Stimulated activated CD4-positive, alpha-beta T cell treated with anti-CD3 and anti-CD28 coated beads, Interleukin-15, amount 100 ng/mL, for 1 hour (primary cell): Measurements from ENCODE around the gene HOMER3.

ENCODE experiments used
- DNase-seq, 2 donors: peaks; one replicate each; pipeline ENCODE4 v3.0.0-alpha.2; 2020; ENCODE audit warnings: low read depth in 1 of 2, low spot score in 1 of 2

Gene HOMER3

GRCh38 chr19:18940769-18941627 lies at the start of gene HOMER3:
Gene HOMER3 (minus strand): TSS chr19:18941217. CDS start chr19:18938982, 2,235 bp downstream.
- peak; percentile 55 to 75 for DNase-seq

- no peak for DNase-seq
These were observed 49.2 kb upstream of the HOMER3 start for GRCh38 chr19:18990128-18990708.

GRCh38 chr19:18989316-18989715 lies 48.3 kb upstream of the HOMER3 start:
- no peak for DNase-seq

- DNase-seq: no peak
These were observed 46.4 kb upstream of the HOMER3 start for GRCh38 chr19:18987456-18987855.

DNA sequence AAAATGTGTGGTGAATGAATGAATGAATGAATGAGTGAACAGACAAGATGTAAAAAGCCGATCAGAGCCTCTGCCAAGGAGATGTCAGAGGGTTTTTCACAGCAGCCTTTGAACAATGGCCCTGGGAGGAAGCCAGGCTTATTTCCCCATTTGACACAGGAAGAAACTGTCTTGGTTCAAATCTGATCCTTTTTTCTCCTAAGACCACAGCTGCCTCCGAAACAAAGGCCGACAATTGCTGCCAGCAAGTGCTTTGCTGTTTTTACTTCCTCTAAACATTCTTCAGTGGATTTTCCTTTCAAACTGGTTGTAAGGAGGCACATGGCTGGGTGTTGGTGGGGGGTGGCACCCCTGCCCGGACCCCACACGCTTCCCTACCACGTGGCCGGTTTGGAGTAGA lies 44.2 kb upstream of the HOMER3 start:
- DNase-seq: no peak

DNA sequence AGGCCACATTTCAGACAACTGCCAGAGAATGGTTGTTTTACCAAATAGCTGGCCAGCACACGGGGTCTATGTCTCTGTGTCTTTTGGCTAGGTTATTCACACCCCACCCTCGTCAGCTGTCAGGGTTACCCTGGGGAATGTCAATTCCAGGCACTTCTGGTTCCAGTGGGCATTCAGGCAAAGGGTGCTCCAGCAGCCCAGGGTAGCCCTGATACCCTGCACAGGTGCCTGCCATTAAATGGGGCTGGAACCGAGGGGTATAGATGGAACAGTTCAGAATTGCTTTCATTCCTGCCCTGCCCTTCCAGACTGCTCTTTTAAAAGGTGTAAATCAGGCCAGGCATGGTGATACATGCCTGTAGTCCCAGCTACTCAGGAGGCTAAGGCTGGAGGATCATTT lies 43.2 kb upstream of the HOMER3 start:
- no peak for DNase-seq

DNA sequence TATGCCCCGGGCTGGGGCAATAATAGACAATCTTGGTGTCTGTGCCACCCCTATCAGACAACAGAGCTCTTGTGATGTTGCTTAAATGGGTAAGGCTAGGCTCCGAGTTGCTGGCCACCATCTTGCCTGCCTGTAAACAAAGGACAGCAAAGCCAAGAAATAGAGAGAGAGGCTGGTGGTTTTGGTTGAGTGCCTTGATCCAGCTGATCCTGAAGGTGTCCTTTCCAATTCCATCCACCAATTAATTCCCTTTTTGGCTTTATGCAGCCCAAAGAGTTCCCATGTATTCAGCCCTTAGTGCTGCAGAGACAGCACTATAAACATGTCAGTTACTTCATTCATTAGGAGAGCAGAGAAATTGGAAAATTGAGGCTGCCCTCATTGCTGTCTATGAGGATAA lies 41.7 kb upstream of the HOMER3 start:
- DNase-seq: no peak

DNA sequence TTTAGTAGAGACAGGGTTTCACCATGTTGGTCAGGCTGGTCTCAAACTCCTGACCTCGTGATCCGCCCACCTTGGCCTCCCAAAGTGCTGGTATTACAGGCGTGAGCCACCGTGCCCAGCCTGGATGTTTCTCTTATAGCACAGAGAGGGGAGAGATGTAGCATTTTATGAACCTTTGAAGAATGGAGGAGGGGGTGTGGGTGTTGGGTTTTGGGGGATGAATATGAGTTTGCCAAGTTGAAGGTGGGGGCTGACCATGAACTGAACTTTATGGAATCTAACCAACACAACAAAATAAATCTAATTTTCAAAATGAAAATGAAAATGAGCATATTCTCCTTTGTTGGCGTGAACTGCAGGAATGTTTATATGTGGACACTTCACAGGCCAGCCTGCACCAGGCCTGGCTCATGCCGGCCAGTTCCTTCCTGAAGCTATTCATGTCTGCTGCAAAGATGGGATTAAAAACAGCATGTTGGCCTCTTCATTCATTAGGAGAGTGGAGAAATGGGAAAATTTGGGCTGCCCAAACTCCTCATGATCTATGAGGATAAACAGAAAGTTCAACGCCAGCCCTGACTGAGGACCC lies 39.5 kb upstream of the HOMER3 start:
- no peak for DNase-seq

DNA sequence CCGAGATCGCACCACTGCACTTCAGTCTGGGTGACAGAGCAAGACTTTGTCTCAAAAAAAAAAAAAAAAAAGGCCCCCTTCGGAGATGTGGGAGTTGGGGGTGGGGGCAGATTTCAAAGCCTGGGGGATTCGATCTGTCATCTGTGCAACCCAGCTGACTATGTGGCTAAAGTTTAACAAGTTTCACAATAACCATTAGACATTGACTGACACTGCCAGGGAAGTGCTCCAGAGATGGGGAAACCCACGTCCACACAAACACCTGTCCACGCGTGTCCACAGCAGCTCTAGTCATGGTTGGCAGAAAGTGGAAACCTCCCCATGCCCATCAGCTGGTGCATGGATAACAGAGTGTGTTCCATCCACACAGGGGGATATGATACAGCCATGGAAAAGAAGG lies 37.6 kb upstream of the HOMER3 start:
- DNase-seq: no peak

- no peak for DNase-seq
These were observed 34.9 kb upstream of the HOMER3 start for GRCh38 chr19:18975869-18976268.

DNA sequence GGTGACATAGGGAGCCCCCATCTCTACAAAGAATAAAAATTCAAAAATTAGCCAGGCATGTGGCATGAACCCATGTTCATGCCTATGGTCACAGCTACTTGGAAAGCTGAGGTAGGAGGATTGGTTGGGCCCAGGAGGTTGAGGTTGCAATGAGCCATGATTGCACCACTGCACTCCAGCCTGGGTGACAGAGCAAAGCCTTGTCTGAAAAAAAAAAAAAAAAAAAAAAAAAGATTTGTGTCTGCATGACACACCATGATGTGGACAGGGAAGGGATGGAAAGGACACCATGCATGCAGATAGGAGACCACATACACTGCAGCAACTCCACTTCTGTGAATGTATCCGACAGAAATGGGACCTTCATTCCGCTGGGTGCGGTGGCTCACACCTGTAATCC lies 34.0 kb upstream of the HOMER3 start:
- DNase-seq: no peak

DNA sequence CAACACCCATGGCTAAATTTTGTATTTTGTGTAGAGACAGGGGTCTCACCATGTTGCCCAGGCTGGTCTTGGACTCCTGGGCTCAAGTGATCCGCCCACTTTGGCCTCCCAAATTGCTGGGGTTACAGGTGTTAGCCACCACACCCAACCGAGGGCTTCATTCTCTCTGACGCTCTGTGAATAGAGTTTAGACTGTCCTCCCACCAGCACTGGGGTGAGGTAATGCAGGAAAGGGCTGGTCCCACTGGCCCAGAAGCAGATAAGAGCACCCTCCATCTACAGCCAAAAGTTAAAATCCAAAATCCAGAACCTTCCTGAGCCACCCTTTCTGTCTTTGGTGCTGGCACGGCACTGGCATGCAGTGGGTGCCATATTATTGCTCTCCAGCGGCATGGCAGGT lies 31.8 kb upstream of the HOMER3 start:
- no peak for DNase-seq

DNA sequence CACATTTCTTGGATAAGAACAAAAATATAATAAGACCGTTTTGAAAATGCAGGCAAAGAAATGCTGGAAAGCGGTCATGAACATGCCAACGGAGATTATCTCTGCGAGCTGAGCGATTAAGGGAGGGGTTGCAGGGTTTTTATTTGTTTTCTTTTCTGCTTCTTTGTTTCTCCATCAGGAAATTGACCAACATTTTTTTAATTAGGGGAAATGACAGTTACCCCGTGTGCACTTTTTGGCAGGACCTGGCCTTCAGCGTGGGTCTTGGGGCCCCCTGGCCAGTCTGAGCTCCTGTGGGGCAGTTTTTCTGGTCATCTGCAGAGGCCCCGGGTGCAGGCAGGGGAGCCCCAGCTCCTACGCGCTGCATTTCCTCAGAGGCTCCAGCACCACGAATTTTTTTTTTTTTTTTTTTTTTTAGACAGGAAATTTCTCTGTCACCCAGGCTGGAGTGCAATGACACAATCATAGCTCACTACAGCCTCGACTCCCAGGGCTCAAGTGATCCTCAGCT lies 31.3 kb upstream of the HOMER3 start:
- DNase-seq: no peak

GRCh38 chr19:18969931-18970659 lies 29.1 kb upstream of the HOMER3 start:
- no peak for DNase-seq

DNA sequence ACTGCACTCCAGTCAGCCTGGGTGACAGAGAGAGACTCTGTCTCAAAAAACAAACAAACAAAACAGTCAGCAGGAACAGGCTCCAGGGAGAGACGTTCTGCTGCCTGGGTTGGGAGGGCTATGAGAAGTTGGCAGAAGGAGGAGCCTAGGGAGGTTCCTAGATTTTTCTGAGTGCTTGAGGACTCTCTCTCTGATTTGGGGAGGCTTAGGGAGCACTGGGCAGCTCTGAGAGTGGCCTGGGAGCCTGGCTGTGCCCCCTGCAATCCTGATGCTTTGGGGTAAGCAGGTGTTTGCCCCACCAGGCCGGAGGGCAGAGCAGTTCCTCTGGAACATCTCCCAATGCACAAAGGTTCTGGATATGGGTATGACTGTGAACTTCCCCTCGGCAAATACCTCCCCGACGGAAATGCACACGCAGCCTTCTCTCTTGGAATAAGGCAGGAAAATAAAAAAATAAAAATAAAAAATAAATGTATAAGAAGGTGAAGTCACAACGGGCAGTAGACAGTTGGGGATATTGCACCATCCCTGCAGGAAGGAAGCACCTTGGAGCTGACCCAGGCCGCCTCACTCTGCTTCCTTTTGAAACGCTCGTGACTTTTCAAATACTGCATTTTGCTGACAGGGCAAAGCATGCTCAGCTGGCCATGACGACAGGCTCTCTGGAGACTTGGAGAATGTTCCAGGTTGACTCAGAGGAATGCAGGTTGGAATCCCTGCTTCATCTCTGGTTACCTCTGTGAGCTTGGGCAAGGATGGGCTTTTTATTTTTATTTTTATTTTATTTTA lies 26.5 kb upstream of the HOMER3 start:
- no peak for DNase-seq

DNA sequence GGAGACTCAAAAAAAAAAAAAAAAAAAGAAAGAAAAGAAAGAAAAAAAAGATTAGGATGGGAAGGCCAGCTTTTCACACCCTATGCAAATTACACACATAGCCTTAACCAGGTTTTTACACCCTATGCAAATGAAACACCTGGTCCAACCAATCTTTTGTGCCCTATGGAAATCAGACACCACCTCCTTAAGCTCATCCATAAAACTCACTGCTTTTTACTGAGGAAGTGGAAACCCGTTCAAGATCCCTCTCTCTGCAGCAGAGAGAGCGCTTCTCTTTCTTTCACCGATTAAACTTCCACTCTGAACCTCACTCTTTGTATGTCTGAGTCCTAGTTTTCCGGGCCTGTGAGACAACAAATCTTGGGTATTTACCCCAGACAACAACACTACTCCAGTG lies 25.3 kb upstream of the HOMER3 start:
- no peak for DNase-seq

- DNase-seq: no peak
These were observed 23.1 kb upstream of the HOMER3 start for GRCh38 chr19:18964121-18964520.

DNA sequence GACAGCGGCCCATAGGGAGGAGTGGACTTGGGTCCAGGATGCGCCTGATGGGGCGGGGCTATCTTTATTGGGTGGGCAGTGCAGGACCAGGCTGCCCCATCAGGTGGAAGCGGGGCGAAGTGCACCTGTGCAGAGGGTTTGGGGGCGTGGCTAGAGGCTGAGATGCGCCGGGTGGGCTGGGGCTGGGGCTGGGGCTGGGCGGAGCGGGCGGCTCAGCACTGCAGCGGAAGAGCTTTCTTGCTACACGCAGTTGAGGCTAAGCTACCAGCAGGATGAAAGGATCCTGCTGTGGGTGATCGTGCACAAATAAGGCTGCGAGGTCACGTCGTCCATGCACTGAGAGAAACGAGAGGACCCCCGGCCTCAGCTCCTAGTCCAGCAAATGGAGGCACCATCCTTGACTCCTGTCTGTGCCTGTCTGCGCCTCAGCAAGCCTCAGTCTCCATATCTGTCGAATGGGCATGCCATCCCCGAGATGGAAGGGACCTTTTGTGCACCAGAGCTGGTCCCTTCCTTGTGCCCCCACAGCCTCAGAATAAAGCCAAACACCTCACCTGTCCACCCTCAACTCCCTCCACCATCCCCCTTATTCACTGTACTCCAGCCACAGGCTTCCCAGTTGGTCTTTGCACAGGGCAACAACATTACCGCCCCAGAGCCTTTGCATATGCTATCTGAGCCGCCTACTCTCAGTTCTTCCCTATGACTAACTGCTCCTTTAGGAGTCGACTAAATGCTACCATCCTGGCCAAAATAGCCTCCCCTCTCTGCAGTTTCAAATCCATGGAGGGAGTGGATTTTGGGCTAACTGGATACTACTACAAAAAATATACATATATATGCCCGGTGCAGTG lies 21.0 kb upstream of the HOMER3 start:
- no peak for DNase-seq

- no peak for DNase-seq
These were observed 19.4 kb upstream of the HOMER3 start for GRCh38 chr19:18960370-18960769.

DNA sequence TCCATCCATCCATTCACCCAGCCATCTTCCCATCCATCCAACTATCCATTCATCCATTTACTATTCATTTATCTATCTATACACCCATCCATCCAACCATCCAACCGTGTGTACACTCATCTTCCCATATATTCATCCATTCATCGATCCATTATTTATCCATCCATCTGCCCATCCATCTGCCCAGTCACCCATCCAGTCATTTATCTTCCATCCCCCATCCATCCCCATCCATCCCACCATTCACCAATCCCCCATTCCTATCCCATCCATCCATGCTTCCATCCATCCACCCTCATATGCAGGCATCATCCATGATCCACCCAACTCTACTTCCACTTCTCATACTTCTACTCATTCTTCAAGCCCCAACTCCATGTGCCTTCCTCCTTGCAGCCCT lies 14.0 kb upstream of the HOMER3 start:
- DNase-seq: no peak
